H1 (cell line): Measurements from ENCODE around the gene OR51F2. TPM values are rescaled to one million over a fixed set of nuclear protein-coding genes. Genes with fewer than 3 reads are reported as not detected.

Source experiments
- CTCF ChIA-PET: fragments of 300-600 bp; sonication (Branson Sonifier 250); formaldehyde crosslinking; loops from one replicate; lab custom pipeline; 2021; ENCODE audit not compliant: partially characterized antibody; lab: Charles Lee
- POLR2A ChIA-PET: fragments of 300-600 bp; sonication (Branson Sonifier 250); formaldehyde crosslinking; loops from one replicate; lab custom pipeline; 2021; ENCODE audit warnings: inconsistent platforms; ENCODE audit not compliant: partially characterized antibody; lab: Charles Lee
- DNase-seq, 2 experiments: peaks; one replicate each; pipeline versions ENCODE4 v3.0.0 to v3.0.0-alpha.2; 2010 to 2022; ENCODE audit warnings: low spot score in 2 of 2, low read depth in 1 of 2, mixed read lengths in 1 of 2
- FAIRE-seq: peaks from 2 replicates; lab custom pipeline; 2011; peaks lifted over from hg19 to GRCh38; lab: Jason Lieb, UNC
- H2AFZ ChIP-seq: 2 replicates; pipeline ENCODE4 v1.8.1; 2012; ENCODE audit warnings: low read length, inconsistent platforms
- H2AK5ac ChIP-seq: 2 replicates; pipeline ENCODE4 v1.6.1; 2013; ENCODE audit warnings: low read depth, low read length
- H2BK120ac ChIP-seq: replicated peaks from 2 replicates; pipeline ENCODE3; 2013; ENCODE audit warnings: low read depth, low read length, inconsistent platforms
- H2BK12ac ChIP-seq: 2 replicates; pipeline ENCODE4 v1.6.1; 2013; ENCODE audit warnings: low read depth, low read length
- H2BK15ac ChIP-seq: 2 replicates; pipeline ENCODE4 v1.6.1; 2013; ENCODE audit warnings: low read length
- H2BK20ac ChIP-seq: 2 replicates; pipeline ENCODE4 v1.6.1; 2013; ENCODE audit warnings: low read length
- H2BK5ac ChIP-seq: 2 replicates; pipeline ENCODE4 v1.6.1; 2013; ENCODE audit warnings: low read depth, low read length
- H3K14ac ChIP-seq: 2 replicates; pipeline ENCODE4 v1.6.1; 2013; ENCODE audit warnings: inconsistent platforms; ENCODE audit not compliant: insufficient read length
- H3K18ac ChIP-seq: 2 replicates; pipeline ENCODE4 v1.6.1; 2013; ENCODE audit warnings: low read length; ENCODE audit errors: extremely low read depth
- H3K23ac ChIP-seq: 2 replicates; pipeline ENCODE4 v1.6.1; 2013; ENCODE audit warnings: inconsistent platforms; ENCODE audit not compliant: insufficient read length
- H3K23me2 ChIP-seq: 2 replicates; pipeline ENCODE4 v1.6.1; 2013; ENCODE audit warnings: low read depth, low read length
- H3K27ac ChIP-seq: 2 replicates; pipeline ENCODE4 v1.6.1; 2011; ENCODE audit warnings: low read depth, low read length, inconsistent platforms
- H3K27me3 ChIP-seq, 4 experiments: replicated peaks in 1 of 4; 1 replicate in 1 of 4; 2 replicates in 3 of 4; pipeline versions ENCODE4 v1.6.1 to v1.8.1; 2011 to 2013; ENCODE audit warnings: low read length in 3 of 4, mild to moderate bottlenecking in 3 of 4, inconsistent platforms in 2 of 4, mixed read lengths in 2 of 4, moderate library complexity in 1 of 4; ENCODE audit not compliant: control insufficient read depth in 3 of 4, insufficient read depth in 3 of 4; ENCODE audit errors: extremely low read depth in 1 of 4
- H3K36me3 ChIP-seq, 4 experiments: 2 replicates each; pipeline versions ENCODE4 v1.6.1 to v1.8.1; 2011 to 2013; ENCODE audit warnings: mild to moderate bottlenecking in 4 of 4, low read length in 3 of 4, moderate library complexity in 2 of 4, control low read depth in 1 of 4, inconsistent platforms in 1 of 4; ENCODE audit not compliant: insufficient read depth in 4 of 4, control insufficient read depth in 2 of 4
- H3K4ac ChIP-seq: replicated peaks from 2 replicates; pipeline ENCODE3; 2013; ENCODE audit warnings: low read length, low read depth, mixed read lengths, inconsistent platforms; ENCODE audit not compliant: insufficient read length
- H3K4me1 ChIP-seq, 4 experiments: replicated peaks in 1 of 4; 1 replicate in 1 of 4; 2 replicates in 3 of 4; pipeline versions ENCODE4 v1.6.1 to v1.8.1; 2011 to 2013; ENCODE audit warnings: low read length in 3 of 4, inconsistent platforms in 2 of 4, mixed read lengths in 1 of 4; ENCODE audit not compliant: insufficient read depth in 4 of 4, control insufficient read depth in 3 of 4
- H3K4me2 ChIP-seq, 2 experiments: 2 replicates each; pipeline versions ENCODE4 v1.6.1 to v1.8.1; 2011 to 2013; ENCODE audit warnings: low read depth in 2 of 2, low read length in 2 of 2, control low read depth in 1 of 2, inconsistent platforms in 1 of 2, mild to moderate bottlenecking in 1 of 2; ENCODE audit not compliant: insufficient read depth in 1 of 2
- H3K4me3 ChIP-seq, 4 experiments: fragments of 200-600, 300-600 bp in 1 of 4; sonication (generic), shearing (Covaris generic), sonication (Bioruptor Twin) in 1 of 4; 2 replicates each; pipeline versions ENCODE4 v1.5.1 to v1.8.1; 2011 to 2016; ENCODE audit warnings: low read length in 4 of 4, low read depth in 3 of 4, control low read depth in 2 of 4, inconsistent platforms in 2 of 4, mild to moderate bottlenecking in 2 of 4, mixed read lengths in 1 of 4, moderate library complexity in 1 of 4; ENCODE audit not compliant: insufficient read depth in 2 of 4; ENCODE audit errors: extremely low read depth in 1 of 4
- H3K56ac ChIP-seq: replicated peaks from 2 replicates; pipeline ENCODE3; 2013; ENCODE audit warnings: low read depth, mild to moderate bottlenecking, mixed read lengths, low read length, inconsistent platforms; ENCODE audit not compliant: insufficient read length
- H3K79me1 ChIP-seq: 2 replicates; pipeline ENCODE4 v1.6.1; 2013; ENCODE audit warnings: low read depth, low read length, control low read depth
- H3K79me2 ChIP-seq, 2 experiments: 2 replicates each; pipeline versions ENCODE4 v1.6.1 to v1.8.1; 2012 to 2013; ENCODE audit warnings: low read length in 2 of 2, mild to moderate bottlenecking in 2 of 2, inconsistent platforms in 1 of 2; ENCODE audit not compliant: insufficient read depth in 2 of 2, control insufficient read depth in 1 of 2
- H3K9ac ChIP-seq, 4 experiments: replicated peaks in 1 of 4; 1 replicate in 1 of 4; 2 replicates in 3 of 4; pipeline versions ENCODE4 v1.6.1 to v1.8.1; 2011 to 2013; ENCODE audit warnings: low read depth in 3 of 4, low read length in 3 of 4, control low read depth in 2 of 4, mild to moderate bottlenecking in 2 of 4, moderate library complexity in 2 of 4, inconsistent platforms in 1 of 4; ENCODE audit errors: extremely low read depth in 1 of 4
- H3K9me3 ChIP-seq, 2 experiments: 2 replicates each; pipeline versions ENCODE4 v1.6.1 to v1.8.1; 2012 to 2013; ENCODE audit warnings: mild to moderate bottlenecking in 2 of 2, moderate library complexity in 2 of 2, control low read depth in 1 of 2, inconsistent platforms in 1 of 2, low read depth in 1 of 2, low read length in 1 of 2, mixed read lengths in 1 of 2; ENCODE audit not compliant: insufficient read depth in 2 of 2
- H4K20me1 ChIP-seq, 2 experiments: replicated peaks in 1 of 2; 2 replicates each; pipeline versions ENCODE3 to v1.8.1; 2011 to 2013; ENCODE audit warnings: inconsistent platforms in 2 of 2, low read length in 2 of 2, mild to moderate bottlenecking in 1 of 2; ENCODE audit not compliant: insufficient read depth in 2 of 2, control insufficient read depth in 1 of 2
- H4K5ac ChIP-seq: 2 replicates; pipeline ENCODE4 v1.6.1; 2013; ENCODE audit warnings: low read length, low read depth, mixed read lengths, inconsistent platforms; ENCODE audit not compliant: insufficient read length
- H4K8ac ChIP-seq: 2 replicates; pipeline ENCODE4 v1.8.0; 2013; ENCODE audit warnings: mild to moderate bottlenecking, moderate library complexity, low read length, inconsistent platforms; ENCODE audit not compliant: insufficient read depth; ENCODE audit errors: extremely low read depth
- H4K91ac ChIP-seq: replicated peaks from 2 replicates; pipeline ENCODE3; 2013; ENCODE audit warnings: low read length, mixed read lengths, inconsistent platforms; ENCODE audit not compliant: insufficient read length
- BCL11A ChIP-seq, 2 experiments: IDR thresholded peaks; one replicate each; pipeline ENCODE4 v1.6.1; 2011; ENCODE audit warnings: low read depth in 2 of 2, low read length in 2 of 2, mild to moderate bottlenecking in 2 of 2
- CBX8 ChIP-seq: fragments of 300-800, 300-1000 bp; sonication (generic); IDR thresholded peaks from 2 replicates; pipeline ENCODE4 v1.7.1; 2016; ENCODE audit warnings: low read depth, low read length, borderline replicate concordance
- GABPA ChIP-seq: IDR thresholded peaks from 2 replicates; pipeline ENCODE4 v1.6.1; 2011; ENCODE audit warnings: mild to moderate bottlenecking, low read length, moderate library complexity, borderline replicate concordance; ENCODE audit not compliant: insufficient read depth
- RNF2 ChIP-seq: fragments of 200-900, 300-1000 bp; sonication (generic); IDR thresholded peaks from 2 replicates; pipeline ENCODE4 v1.7.1; 2016; ENCODE audit warnings: borderline replicate concordance, low read depth, mild to moderate bottlenecking, antibody characterized with exemption, low read length; ENCODE audit not compliant: poor library complexity, severe bottlenecking; ENCODE audit errors: missing control alignments
- WGBS, 2 experiments: shearing (Covaris generic) in 1 of 2; methylation state at CpG; one replicate each; pipeline versions ENCODE4 v1.1.6 to v1.1.7; 2013 to 2015; ENCODE audit warnings: low lambda C conversion rate in 2 of 2, mixed read lengths in 2 of 2, inconsistent platforms in 1 of 2, low coverage in 1 of 2, missing lambda C conversion rate in 1 of 2; ENCODE audit not compliant: insufficient replicate concordance in 2 of 2, insufficient coverage in 1 of 2, insufficient read length in 1 of 2; ENCODE audit errors: extremely low coverage in 1 of 2, missing lambda C conversion rate in 1 of 2; 5-methylcytosine and 5-hydroxymethylcytosine counted together
- polyA plus RNA-seq, 7 experiments: library from polyadenylated mRNA; depleted of rRNA in 3 of 7; stranded (reverse) in 5 of 7; unstranded in 2 of 7; fragments of >200 nt in 5 of 7; fragments of 200-250 nt in 2 of 7; gene quantifications; 1 replicate in 5 of 7; 2 replicates in 1 of 7; 4 replicates in 1 of 7; pipeline versions ENCODE4 v1.2.1 to v1.2.3, GENCODE V29; 2011 to 2013; ENCODE audit warnings: missing spikeins in 2 of 7, mixed read lengths in 2 of 7
- total RNA-seq: library from RNA; stranded (reverse); fragmentation: NEBNext Ultra II Directional; extraction: Animal tissue kit (Norgen Biotek cat#: 25700); gene quantifications from 2 replicates; pipeline ENCODE4 v1.2.1, GENCODE V29; 2021

The OR51F2 gene
- total and polyA plus RNA-seq, 2 of the 8 experiments (the other 6 are each of a cell fraction or from before 2014, with no cell fraction given), result 0.15 TPM; not detected in 1

GRCh38 chr11:4782454-4782853 is 38.7 kb upstream of the OR51F2 start:
- DNase-seq (no peak), FAIRE-seq (no peak)

More at GRCh38 chr11:4782454-4782853, 38.7 kb upstream of the OR51F2 start:
- Histone ChIP-seq H2BK20ac (no peak overlapping the region), H3K79me1 (no peaks in the 10 kb centered on the region), H2BK15ac (no peak overlapping the region), H3K9ac (no peak overlapping the region), H2BK120ac (no peak overlapping the region), H4K91ac (no peak overlapping the region), H3K56ac (no peak overlapping the region), H3K4me2 (no peak overlapping the region), H2BK5ac (no peak overlapping the region), H3K14ac (no peak overlapping the region), H3K4me3 (no peak overlapping the region; a peak in 1 of 8 replicates), H3K4ac (no peak overlapping the region), H3K79me2 (no peaks in the 10 kb centered on the region), H4K8ac (no peak overlapping the region), H3K27me3 (no peaks in the 10 kb centered on the region), H3K27ac (no peak overlapping the region), H3K4me1 (no peaks in the 10 kb centered on the region), H2BK12ac (no peak overlapping the region), H2AFZ (no peak overlapping the region), H4K5ac (no peak overlapping the region), H3K18ac (no peak overlapping the region), H3K9me3 (peaks cover 3 to 8% of the 10 kb centered on the region in 2 experiments; a peak in 2 of 4 replicates), H4K20me1 (no peaks in the 10 kb centered on the region), H3K36me3 (no peaks in the 10 kb centered on the region), H2AK5ac (no peak overlapping the region), H3K23ac (no peak overlapping the region), H3K23me2 (no peaks in the 10 kb centered on the region)
- ChIA-PET POLR2A (no interaction called here), CTCF (interaction anchor here (2.0 kb wide), 1 partner anchor 145 kb away, joined by 7 read pairs; the partner anchor contains the start of gene OR51D1)
- no peak for TF ChIP-seq BCL11A (IDR thresholded peaks at IDR 0.05; ENCODE audit: low read depth in 2 of 2, low read length in 2 of 2)
- no peak for TF ChIP-seq CBX8
- no peak for TF ChIP-seq RNF2
- no peak for TF ChIP-seq GABPA
- 83% methylated on average over 1 of the region's 1 CpG; no CpG with 5 or more reads in 1 of the 2 experiments for WGBS, 2 experiments
